HFFc6 (cell line): ENCODE measurements around the gene ZNF217. TPM values are rescaled to one million over a fixed set of nuclear protein-coding genes. Genes with fewer than 3 reads are reported as not detected.

ENCODE experiments used
- DNase-seq: peaks from one replicate; pipeline ENCODE4 v3.0.0-alpha.2; 2018
- H3K27ac Mint-ChIP-seq: 2 replicates; pipeline ENCODE4 v1.8.0; 2020; ENCODE audit warnings: mild to moderate bottlenecking, mixed read lengths
- H3K27me3 Mint-ChIP-seq: 2 replicates; pipeline ENCODE4 v1.8.0; 2021; ENCODE audit warnings: mild to moderate bottlenecking, moderate library complexity, mixed read lengths; ENCODE audit not compliant: insufficient read depth
- H3K36me3 Mint-ChIP-seq: 2 replicates; pipeline ENCODE4 v1.8.0; 2021; ENCODE audit warnings: low read depth, mixed read lengths
- H3K4me1 Mint-ChIP-seq: 2 replicates; pipeline ENCODE4 v1.8.0; 2020; ENCODE audit warnings: low read depth, mixed read lengths
- H3K4me3 Mint-ChIP-seq: 2 replicates; pipeline ENCODE4 v1.8.0; 2020; ENCODE audit warnings: mild to moderate bottlenecking, moderate library complexity, mixed read lengths
- H3K9me3 Mint-ChIP-seq: 2 replicates; pipeline ENCODE4 v1.8.0; 2020; ENCODE audit warnings: mild to moderate bottlenecking, mixed read lengths
- CTCF ChIP-seq: fragments of 200-600 bp; sonication (generic); IDR thresholded peaks from 2 replicates; pipeline ENCODE4 v1.5.0; 2021; ENCODE audit warnings: antibody characterized with exemption, mild to moderate bottlenecking
- total RNA-seq, 6 experiments: library from RNA; stranded (reverse); fragmentation: NEBNext Ultra II Directional; extraction: Animal tissue kit (Norgen Biotek cat#: 25700); gene quantifications; 2 replicates in 1 of 6; 3 replicates in 5 of 6; pipeline ENCODE4 v1.2.3, GENCODE V29; 2021

Gene ZNF217
- total RNA-seq, 6 experiments from 2014 or later = 38.5 to 42.9 (median 40.1) TPM

GRCh38 chr20:53578492-53579222 is 15.0 kb downstream of the ZNF217 start:
- H3K27me3 Mint-ChIP-seq = no peaks in the 10 kb centered on the region; the same call in 1 of the 2 replicates
- H3K4me3 Mint-ChIP-seq = peak overlapping the region; percentile 80
- H3K9me3 Mint-ChIP-seq = no peaks in the 10 kb centered on the region
- peaks cover 58% of the 10 kb centered on the region for H3K36me3 Mint-ChIP-seq
- H3K4me1 Mint-ChIP-seq = peaks cover 58% of the 10 kb centered on the region
- peak overlapping the region; percentile 94 for H3K27ac Mint-ChIP-seq
- peak; percentile 98 for TF ChIP-seq CTCF
- DNase-seq = peak; percentile 82

- Mint-ChIP-seq H3K4me3 (no peak overlapping the region), H3K9me3 (no peaks in the 10 kb centered on the region), H3K36me3 (peaks cover 53% of the 10 kb centered on the region), H3K27ac (peak overlapping the region; percentile 65), H3K27me3 (no peaks in the 10 kb centered on the region; the same call in 1 of the 2 replicates), H3K4me1 (peaks cover 40% of the 10 kb centered on the region)
- TF ChIP-seq CTCF = no peak
- no peak for DNase-seq
Observed at GRCh38 chr20:53576586-53577318, 16.9 kb downstream of the ZNF217 start.

DNA sequence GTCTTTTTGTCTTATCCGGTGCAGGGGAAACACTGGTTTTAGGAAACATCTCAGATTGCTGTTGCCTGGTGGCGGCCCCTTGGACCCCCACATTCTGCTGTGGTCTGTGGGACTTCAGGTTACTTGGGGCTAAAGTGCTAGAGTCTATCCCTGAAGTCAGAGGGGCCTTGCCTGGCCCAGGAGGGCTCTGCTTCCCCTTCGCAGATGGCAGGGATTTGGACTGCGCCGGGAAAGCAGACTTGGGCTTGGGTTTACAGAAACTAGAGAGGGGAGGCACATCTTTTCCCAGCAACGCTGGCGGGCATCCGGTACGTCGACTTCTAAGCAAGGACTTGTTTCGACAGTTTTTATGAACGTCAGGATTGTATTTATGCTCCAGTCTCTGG is 17.5 kb downstream of the ZNF217 start:
- H3K4me1 Mint-ChIP-seq = peaks cover 40% of the 10 kb centered on the region
- peak overlapping the region; percentile 65 for H3K27ac Mint-ChIP-seq
- no peak for TF ChIP-seq CTCF
- DNase-seq = no peak
- H3K27me3 Mint-ChIP-seq = no peaks in the 10 kb centered on the region; the same call in 1 of the 2 replicates
- peaks cover 58% of the 10 kb centered on the region for H3K36me3 Mint-ChIP-seq
- H3K9me3 Mint-ChIP-seq = no peaks in the 10 kb centered on the region
- H3K4me3 Mint-ChIP-seq = no peak overlapping the region

DNA sequence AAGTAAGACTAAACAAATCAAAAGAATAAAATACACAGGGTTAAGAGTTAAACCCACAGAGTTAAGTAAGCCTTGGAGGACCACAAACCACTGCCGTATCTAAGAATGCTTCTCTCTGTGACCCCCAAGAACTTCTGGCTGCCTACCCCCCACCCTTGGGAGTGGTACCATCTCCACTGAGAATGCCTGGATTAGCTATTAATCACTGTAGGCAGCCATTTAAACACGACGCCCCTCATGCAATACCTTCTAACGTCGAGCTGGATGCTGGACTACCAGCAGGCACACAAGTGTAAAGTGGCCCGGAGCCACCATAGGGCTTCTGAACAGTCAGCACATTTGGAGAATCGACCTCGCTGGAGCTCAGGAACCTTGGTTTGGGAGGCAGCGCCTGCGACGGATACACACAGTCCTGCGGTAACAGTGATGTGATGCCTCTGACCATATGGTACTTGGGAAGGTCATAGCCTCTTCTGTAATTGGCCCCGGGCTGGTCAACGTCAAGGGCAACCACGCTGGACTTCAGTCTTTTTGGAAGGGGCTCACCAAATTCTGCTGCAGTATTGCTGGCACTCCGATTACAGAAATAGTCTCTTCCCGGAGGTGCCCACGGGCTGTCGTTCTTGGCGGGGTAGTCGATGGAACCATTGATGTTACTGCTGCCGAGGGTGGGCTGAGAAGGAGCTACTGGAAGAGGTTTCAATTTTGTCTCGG is 18.0 kb downstream of the ZNF217 start:
- DNase-seq = no peak
- no peak overlapping the region for H3K4me3 Mint-ChIP-seq
- no peaks in the 10 kb centered on the region for H3K9me3 Mint-ChIP-seq
- peaks cover 34% of the 10 kb centered on the region for H3K4me1 Mint-ChIP-seq
- peak overlapping the region; percentile 65 for H3K27ac Mint-ChIP-seq
- peaks cover 59% of the 10 kb centered on the region for H3K36me3 Mint-ChIP-seq
- no peak for TF ChIP-seq CTCF
- no peaks in the 10 kb centered on the region; the same call in 1 of the 2 replicates for H3K27me3 Mint-ChIP-seq

DNA sequence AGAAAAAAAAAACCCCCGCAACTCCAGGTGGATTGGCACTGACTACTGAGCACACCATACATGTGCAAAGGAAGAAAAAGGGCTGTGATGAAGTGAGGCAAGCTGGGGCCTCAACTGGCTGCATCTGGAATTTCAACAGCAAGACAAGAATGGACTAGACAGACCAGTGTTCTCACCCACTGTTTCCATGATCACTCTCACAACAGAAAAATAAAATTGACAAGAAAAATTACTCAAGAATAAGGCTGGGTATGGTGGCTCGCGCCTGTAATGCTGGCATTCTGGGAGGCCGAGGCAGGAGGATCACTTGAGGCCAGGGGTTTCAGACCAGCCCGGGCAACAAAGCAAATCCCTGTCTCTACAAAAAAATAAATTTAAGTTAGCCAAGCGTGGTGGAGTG is 18.8 kb downstream of the ZNF217 start:
- Mint-ChIP-seq H3K4me1 (peaks cover 26% of the 10 kb centered on the region), H3K27me3 (no peaks in the 10 kb centered on the region; the same call in 1 of the 2 replicates), H3K4me3 (no peak overlapping the region), H3K27ac (peak overlapping the region; percentile 40), H3K36me3 (peaks cover 53% of the 10 kb centered on the region), H3K9me3 (no peaks in the 10 kb centered on the region)
- DNase-seq = no peak
- TF ChIP-seq CTCF = no peak
